Nephron progenitor cell (in vitro differentiated cells): Measurements from ENCODE around the gene ATG9A.
A peak's percentile ranks its signal among the peaks of the same experiment; 100 is the strongest.

Experiments
- DNase-seq: peaks from one replicate; pipeline ENCODE4 v3.0.0; 2021
- H3K27ac Mint-ChIP-seq: 2 replicates; pipeline ENCODE4 v1.8.0; 2021; ENCODE audit warnings: mild to moderate bottlenecking, moderate library complexity, mixed read lengths
- H3K27me3 Mint-ChIP-seq: 2 replicates; pipeline ENCODE4 v1.8.0; 2021; ENCODE audit warnings: mild to moderate bottlenecking, low read depth, mixed read lengths; ENCODE audit not compliant: poor library complexity
- H3K36me3 Mint-ChIP-seq: 2 replicates; pipeline ENCODE4 v1.8.0; 2021; ENCODE audit warnings: low read depth, mixed read lengths
- H3K4me1 Mint-ChIP-seq: 2 replicates; pipeline ENCODE4 v1.8.0; 2021; ENCODE audit warnings: mixed read lengths
- H3K4me3 Mint-ChIP-seq: 2 replicates; pipeline ENCODE4 v1.8.0; 2021; ENCODE audit warnings: mild to moderate bottlenecking, moderate library complexity, mixed read lengths
- H3K9me3 Mint-ChIP-seq: 2 replicates; pipeline ENCODE4 v1.8.0; 2021; ENCODE audit warnings: mild to moderate bottlenecking, moderate library complexity, mixed read lengths
- TF ChIP-seq, protein P1 (sequence below): fragments of 200-600 bp; sonication (generic); IDR thresholded peaks from 2 replicates; pipeline ENCODE4 v1.5.0; 2021; ENCODE audit warnings: antibody characterized with exemption

Gene ATG9A

DNA sequence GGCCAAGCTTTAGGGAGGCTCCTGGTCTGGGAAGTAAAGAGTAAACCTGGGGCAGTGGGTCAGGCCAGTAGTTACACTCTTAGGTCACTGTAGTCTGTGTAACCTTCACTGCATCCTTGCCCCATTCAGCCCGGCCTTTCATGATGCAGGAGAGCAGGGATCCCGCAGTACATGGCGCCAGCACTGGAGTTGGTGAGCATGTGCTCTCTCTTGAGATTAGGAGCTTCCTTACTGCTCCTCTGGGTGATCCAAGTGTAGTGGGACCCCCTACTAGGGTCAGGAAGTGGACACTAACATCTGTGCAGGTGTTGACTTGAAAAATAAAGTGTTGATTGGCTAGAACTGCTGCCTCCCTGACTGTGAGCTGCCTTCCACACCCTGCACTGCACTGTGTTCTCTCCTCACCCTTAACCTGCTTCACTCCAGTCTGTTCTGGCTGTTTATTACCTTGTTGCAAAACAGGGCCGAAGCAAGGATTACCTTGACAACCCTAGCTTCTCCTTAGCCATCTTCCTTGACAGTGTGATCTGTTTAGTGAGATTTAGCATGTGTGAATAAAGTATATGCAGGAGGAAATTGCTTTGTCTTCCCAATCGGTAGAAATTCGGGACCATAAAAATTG is 46.2 kb downstream of the ATG9A start:
- Mint-ChIP-seq H3K27me3 (peaks cover 8% of the 10 kb centered on the region), H3K27ac (no peak overlapping the region), H3K9me3 (no peaks in the 10 kb centered on the region), H3K36me3 (peaks cover 38% of the 10 kb centered on the region), H3K4me1 (peaks cover 12% of the 10 kb centered on the region), H3K4me3 (no peak overlapping the region)
- TF ChIP-seq, protein P1, sequence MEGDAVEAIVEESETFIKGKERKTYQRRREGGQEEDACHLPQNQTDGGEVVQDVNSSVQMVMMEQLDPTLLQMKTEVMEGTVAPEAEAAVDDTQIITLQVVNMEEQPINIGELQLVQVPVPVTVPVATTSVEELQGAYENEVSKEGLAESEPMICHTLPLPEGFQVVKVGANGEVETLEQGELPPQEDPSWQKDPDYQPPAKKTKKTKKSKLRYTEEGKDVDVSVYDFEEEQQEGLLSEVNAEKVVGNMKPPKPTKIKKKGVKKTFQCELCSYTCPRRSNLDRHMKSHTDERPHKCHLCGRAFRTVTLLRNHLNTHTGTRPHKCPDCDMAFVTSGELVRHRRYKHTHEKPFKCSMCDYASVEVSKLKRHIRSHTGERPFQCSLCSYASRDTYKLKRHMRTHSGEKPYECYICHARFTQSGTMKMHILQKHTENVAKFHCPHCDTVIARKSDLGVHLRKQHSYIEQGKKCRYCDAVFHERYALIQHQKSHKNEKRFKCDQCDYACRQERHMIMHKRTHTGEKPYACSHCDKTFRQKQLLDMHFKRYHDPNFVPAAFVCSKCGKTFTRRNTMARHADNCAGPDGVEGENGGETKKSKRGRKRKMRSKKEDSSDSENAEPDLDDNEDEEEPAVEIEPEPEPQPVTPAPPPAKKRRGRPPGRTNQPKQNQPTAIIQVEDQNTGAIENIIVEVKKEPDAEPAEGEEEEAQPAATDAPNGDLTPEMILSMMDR, result no peak
- no peak for DNase-seq

GRCh38 chr2:219182331-219183150 is 46.9 kb downstream of the ATG9A start:
- TF ChIP-seq, protein P1, result no peak

GRCh38 chr2:219181531-219181930 is 47.9 kb downstream of the ATG9A start:
- Mint-ChIP-seq H3K27ac (no peak overlapping the region), H3K36me3 (peaks cover 38% of the 10 kb centered on the region), H3K4me3 (peak overlapping the region; percentile 12), H3K9me3 (no peaks in the 10 kb centered on the region), H3K4me1 (peaks cover 20% of the 10 kb centered on the region), H3K27me3 (peaks cover 3% of the 10 kb centered on the region)
- TF ChIP-seq, protein P1, result no peak
- DNase-seq, result no peak

More at GRCh38 chr2:219182331-219183150, 46.9 kb downstream of the ATG9A start:
- Mint-ChIP-seq H3K27ac (no peak overlapping the region), H3K9me3 (no peaks in the 10 kb centered on the region), H3K27me3 (peaks cover 5% of the 10 kb centered on the region), H3K4me1 (peaks cover 14% of the 10 kb centered on the region), H3K36me3 (peaks cover 38% of the 10 kb centered on the region), H3K4me3 (no peak overlapping the region)
- DNase-seq, result no peak

- Mint-ChIP-seq H3K27ac (no peak overlapping the region), H3K4me3 (peak overlapping the region; percentile 52)
- TF ChIP-seq, protein P1, result no peak
These were observed 48.5 kb downstream of the ATG9A start for GRCh38 chr2:219180961-219181360.

GRCh38 chr2:219179601-219180465 is 49.6 kb downstream of the ATG9A start:
- peaks cover 3% of the 10 kb centered on the region for H3K27me3 Mint-ChIP-seq
- TF ChIP-seq, protein P1, result no peak
- DNase-seq, result no peak
- H3K36me3 Mint-ChIP-seq, result peaks cover 33% of the 10 kb centered on the region
- no peaks in the 10 kb centered on the region for H3K9me3 Mint-ChIP-seq
- peaks cover 30% of the 10 kb centered on the region for H3K4me1 Mint-ChIP-seq
- no peak overlapping the region for H3K27ac Mint-ChIP-seq
- peak overlapping the region; percentile 97 for H3K4me3 Mint-ChIP-seq

More at GRCh38 chr2:219180961-219181360, 48.5 kb downstream of the ATG9A start:
- Mint-ChIP-seq H3K36me3 (peaks cover 38% of the 10 kb centered on the region), H3K27me3 (peaks cover 3% of the 10 kb centered on the region), H3K9me3 (no peaks in the 10 kb centered on the region), H3K4me1 (peaks cover 23% of the 10 kb centered on the region)
- no peak for DNase-seq
